ENCODE data around the gene MLYCD.

DNA sequence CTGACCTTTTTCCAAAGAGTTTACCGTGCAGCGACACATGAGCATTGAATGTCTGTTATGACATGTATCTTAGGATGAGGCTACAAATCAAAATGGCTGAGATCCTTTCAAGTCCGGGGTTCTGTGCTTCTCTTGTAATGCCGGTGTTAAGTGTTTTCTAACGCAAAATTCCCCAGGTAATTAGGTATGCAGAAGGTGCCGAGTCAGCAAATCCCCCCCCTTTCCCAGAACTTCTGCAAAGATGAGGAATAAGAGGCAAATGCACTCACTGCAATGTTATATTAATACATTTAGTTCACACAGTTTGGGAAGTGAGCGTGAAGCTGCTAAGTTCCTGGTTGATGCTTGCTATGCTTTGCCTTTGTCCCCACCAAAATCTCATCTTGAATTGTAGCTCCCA lies 36.3 kb upstream of the MLYCD start:
- TF ChIP-seq EZH2phosphoT487 (IDR thresholded peaks at IDR 0.05; ENCODE audit: low read length): no peak
- TF ChIP-seq CTCF (IDR thresholded peaks at IDR 0.05; ENCODE audit: low read length): no peak

Measured in MM.1S (cell line).